ENCODE results near the gene ZSCAN5A.
"Not testable (repeated sequence)": the region's sequence is repeated elsewhere in the genome, so short reads cannot be mapped to it uniquely, and the experiment has no call there.

Gene ZSCAN5A

DNA sequence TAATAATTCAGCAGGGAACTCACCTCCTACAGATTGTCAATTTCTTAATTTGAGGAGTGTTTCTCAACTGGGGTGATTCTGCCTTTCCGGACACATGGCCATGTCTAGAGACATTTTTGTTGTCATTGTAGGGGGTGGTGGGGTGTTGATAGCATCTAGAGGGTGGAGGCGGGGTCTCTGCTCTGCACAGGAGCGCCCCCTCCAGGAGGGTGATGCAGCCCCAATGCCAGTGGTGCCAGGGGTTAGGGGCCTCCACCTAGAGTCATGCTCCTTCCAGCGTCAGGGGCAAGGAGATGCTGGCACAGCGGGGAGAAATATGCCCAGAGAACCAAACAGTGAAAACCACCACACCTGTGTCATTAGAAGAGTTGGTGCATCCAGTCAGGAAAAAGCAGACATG is 107.1 kb downstream of the ZSCAN5A start:
- DNase-seq (ENCODE audit: low read depth), result not testable (repeated sequence)

DNA sequence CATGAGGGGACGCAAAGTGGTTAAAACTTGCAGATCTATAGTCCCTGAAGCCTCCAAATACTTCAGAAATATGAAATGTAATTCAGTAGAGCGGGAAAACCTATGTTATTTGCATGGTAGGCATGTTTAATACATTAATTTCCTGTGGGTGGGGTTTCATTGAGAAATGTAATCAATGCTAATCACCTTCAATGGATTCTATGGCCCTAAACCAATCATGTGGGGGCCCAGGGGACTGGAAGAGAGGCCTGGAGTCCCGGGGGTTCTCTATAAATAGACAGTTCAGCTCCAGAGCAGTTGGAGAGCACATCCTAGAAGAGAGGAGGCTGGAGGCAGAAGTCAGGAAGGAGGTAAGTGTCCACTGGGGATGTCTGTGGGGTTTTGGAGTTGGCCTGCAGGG is 112.7 kb downstream of the ZSCAN5A start, which contains the start of gene ZSCAN5C:
ZSCAN5C (plus strand) TSS at position 301 of the 400 bp plus-strand sequence. CDS start 3,641 bp downstream, outside the sequence.
- DNase-seq (ENCODE audit: low read depth), result no peak

DNA sequence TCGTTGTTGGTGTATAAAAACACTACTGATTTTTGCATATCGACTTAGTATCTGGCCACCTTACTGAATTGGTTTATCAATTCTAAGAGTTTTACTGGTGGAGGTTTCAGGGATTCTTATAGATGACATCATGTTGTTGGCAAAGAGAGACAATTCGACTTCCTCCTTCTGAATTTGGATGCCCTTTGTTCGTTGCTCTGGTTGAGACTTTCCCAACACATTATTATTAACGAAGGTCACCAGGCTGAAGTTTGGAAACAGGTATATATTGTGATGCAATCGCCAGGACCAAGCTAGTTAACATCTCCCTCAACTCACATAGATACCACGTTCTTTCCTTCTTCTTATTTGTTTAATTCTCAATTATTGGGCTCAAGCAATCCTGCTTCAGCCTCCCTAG is 115.0 kb downstream of the ZSCAN5A start:
- no peak for DNase-seq (ENCODE audit: low read depth)

DNA sequence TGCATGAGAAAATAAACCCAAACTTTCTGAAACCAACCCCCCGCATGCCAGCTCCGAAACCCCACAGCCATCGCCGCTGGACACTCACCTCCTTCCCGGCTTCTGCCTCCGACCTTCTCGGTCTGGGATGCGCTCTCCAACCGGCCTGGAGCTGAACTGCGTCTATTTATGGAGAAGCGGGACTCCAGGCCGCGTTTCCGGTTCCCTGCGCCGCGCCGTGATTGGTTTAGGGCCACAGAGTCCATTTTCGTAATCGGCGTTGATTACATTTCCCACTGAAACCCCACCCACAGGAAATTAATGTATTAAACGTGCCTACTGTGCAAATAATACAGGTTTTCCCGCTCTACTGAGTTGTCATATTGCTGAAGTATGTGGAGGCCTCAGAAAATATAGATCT is 117.0 kb downstream of the ZSCAN5A start, which contains the start of gene ZSCAN5B:
ZSCAN5B (minus strand) TSS at position 138 of the 400 bp plus-strand sequence. CDS start 4,731 bp downstream, outside the sequence.
- DNase-seq (ENCODE audit: low read depth), result not testable (repeated sequence)

DNA sequence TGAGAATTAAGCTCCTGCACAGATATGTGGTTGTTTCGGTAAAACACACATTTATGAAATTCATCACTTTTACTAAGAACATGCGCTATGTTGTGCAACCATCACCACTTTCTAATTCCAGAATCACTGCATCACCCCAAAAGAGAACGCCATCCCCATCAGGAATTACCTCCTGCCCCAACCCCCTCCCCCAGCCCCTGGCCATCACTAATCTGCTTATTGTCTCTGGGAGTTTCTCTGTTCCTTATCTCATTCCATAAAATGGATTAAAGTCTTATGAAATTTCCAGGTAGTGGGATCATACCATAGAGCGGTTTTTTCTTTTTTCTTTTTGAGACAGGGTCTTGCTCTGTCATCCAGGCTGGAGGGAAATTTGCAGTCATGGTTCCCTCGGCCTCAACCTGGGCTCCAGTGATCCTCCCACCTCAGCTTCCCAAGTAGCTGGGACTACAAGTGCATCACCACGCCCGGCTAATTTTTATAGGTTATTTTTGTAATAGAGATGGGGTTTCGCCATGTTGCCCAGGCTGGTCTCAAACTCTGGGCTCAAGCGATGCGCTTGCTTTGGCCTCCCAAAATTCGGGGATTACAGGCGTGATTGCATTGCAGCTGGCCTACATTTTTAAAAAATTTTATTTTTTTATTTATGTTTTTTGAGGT is 120.5 kb downstream of the ZSCAN5A start:
- no peak for DNase-seq (ENCODE audit: low read depth)

DNA sequence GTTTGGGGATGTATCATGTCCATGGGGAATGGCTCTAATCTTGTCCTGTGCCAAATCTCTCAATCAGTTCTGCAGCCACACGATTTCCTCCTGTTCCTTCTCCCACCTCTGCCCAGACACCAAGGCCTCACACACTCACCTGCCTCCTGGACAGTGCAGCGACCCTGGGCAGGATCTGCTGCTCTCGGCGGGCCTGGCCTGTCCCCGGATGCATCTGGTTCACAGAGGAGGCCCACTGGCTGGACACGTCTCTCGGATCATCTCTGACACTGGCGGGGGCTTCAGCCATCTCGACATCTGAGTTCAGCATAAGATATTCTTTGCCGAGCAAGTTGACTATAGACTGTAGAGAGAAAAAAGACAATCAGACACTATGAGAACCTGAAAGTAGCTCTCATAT is 122.9 kb downstream of the ZSCAN5A start:
- no peak for DNase-seq (ENCODE audit: low read depth)

DNA sequence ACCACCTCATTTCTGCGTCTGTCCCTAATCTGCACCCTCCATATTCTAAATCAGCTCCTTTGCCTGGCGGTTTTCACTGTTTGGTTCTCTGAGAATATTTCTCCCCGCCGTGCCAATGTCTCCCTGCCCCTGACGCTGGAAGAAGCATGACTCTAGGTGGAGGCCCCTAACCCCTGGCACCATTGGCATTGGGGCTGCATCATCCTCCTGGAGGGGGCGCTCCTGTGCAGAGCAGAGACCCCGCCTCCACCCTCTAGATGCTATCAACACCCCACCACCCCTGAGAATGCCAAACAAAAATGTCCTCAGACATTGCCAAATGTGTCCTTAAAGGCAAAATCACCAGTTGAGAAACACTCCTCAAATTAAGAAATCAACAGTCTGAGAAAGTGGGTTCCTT is 123.5 kb downstream of the ZSCAN5A start:
- no peak for DNase-seq (ENCODE audit: low read depth)

DNA sequence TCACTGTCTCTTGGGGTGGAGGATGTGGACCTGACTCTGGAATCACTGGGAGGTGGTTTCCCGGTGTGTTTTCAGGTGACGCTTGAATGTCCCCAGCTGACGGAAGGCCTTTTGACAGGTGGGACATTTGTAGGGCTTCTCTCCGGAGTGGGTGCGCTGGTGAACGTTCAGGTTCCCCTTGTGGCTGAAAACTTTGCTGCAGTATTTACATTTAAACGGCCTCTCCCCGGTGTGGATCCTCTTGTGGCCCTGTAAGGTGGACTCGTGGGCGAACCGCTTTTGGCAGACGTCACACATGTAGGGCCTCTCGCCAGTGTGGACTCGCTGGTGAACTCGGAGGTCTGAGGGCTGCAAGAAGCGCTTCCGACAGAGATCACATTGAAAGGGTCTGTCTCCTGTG is 124.9 kb downstream of the ZSCAN5A start:
- DNase-seq (ENCODE audit: low read depth), result no peak

DNA sequence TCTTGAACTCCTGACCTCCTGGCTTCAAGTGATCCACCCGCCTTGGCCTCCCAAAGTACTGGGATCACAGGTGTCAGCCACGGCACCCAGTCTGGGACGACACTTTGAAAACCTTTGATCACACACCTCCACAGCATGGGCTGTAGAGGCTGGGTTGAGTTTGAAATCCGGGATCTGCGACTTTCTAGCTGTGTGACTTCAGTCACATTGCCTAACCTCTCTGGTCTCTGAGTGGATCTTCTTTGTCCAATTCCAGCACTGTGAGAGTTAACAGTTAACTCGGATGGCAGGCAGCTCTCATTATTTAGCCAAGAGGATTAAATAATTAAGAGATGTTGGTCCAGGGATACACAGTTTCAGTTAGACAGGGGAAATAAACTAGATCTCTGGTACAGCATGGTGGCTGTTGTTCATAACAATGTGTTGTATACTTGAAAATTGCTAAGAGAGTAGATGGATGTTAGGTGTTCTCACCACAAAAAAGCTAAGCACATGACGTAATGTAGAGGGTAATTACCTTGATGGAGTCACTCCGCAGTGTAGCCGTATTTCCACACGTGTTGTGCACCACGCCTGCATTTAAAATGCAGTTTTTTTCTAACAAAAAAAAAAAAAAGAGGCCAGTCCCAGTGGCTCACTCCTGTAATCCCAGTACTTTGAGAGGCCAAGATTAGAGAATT is 136.9 kb downstream of the ZSCAN5A start:
- DNase-seq (ENCODE audit: low read depth), result no peak

DNA sequence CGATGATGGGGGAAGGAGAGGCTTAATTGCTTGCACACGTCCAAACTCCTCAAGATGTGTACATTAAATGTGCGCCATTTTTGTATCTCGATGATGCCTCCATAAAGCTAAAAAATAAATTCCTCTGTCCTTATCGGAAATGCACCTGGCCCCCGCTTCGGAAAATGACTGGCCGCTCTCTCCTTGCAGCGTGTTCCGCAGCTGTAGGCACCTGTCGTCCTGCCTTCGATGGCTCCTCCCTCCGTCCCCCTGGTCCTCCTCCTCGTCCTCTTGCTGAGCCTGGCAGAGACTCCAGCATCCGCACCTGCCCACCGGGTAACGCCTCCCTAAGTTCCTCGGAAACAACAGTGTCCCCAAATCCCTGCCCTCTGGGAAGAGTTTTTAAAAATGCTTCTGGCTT is 137.8 kb downstream of the ZSCAN5A start:
- no peak for DNase-seq (ENCODE audit: low read depth)

DNA sequence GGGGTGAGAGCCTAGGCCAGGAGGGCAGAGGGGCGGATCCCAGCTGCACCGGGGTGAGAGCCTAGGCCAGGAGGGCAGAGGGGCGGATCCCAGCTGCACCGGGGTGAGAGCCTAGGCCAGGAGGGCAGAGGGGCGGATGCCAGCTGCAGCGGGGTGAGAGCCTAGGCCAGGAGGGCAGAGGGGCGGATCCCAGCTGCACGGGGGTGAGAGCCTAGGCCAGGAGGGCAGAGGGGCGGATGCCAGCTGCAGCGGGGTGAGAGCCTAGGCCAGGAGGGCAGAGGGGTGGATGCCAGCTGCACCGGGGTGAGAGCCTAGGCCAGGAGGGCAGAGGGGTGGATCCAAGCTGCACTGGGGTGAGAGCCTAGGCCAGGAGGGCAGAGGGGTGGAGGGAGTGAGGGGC is 138.3 kb downstream of the ZSCAN5A start:
- not testable (repeated sequence) for DNase-seq (ENCODE audit: low read depth)

DNA sequence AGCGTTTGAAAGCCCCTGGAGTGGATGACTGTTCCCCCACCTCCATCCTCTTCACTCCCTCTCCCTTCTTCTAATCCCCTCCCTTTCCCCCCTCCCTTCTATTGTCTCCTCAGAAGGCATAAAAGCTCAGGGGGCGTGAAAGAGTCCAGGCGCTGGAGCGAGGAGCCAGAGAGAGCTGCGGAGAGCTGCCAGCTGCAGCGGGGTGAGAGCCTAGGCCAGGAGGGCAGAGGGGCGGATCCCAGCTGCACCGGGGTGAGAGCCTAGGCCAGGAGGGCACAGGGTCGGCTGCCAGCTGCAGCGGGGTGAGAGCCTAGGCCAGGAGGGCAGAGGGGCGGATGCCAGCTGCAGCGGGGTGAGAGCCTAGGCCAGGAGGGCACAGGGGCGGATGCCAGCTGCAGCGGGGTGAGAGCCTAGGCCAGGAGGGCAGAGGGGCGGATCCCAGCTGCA is 138.8 kb downstream of the ZSCAN5A start, which contains the start of gene GALP:
GALP (plus strand) TSS at position 148 of the 447 bp plus-strand sequence. CDS start 1,101 bp downstream, outside the sequence.
- not testable (repeated sequence) for DNase-seq (ENCODE audit: low read depth)

DNA sequence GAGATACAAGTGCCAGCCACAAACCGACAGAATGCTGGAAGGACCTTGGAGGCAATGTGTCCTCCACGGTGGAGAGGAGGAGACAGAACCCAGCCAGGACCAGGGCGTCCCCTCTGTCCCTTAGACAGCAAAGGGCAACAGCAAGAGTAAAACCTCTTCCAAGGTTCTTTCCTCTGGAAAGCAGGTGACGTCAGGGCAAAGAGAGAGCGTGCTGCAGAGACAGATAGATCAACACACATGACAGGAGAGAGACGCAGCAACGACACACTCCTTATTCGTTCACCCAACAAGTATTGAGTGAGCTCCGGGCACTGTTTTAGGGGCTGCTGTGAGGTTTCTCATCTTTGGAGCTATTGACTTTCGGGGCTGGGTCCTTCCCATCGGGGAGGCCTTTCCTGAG is 140.1 kb downstream of the ZSCAN5A start:
- no peak for DNase-seq (ENCODE audit: low read depth)

DNA sequence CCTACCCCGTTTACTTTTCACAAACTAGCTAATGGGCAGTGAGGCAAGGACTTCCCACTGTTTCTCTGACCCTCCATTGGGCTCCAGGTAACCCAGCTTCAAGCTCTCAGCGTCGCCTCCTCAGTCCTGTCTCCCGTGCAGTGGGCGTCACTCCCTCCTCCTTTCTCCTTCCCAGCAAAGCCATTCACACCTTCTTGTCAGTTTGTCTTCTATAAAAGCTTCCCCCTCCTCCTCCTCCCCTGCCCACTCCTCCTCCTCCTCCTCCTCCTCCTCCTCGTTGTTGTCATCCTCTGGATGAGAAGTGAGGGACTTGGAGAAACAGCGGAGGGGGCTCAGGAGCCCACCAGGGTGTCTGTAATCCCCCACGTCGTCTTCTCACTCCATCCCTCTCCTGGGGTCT is 140.6 kb downstream of the ZSCAN5A start:
- no peak for DNase-seq (ENCODE audit: low read depth)

Data from non-pigmented ciliary epithelial cell (primary cell).